Fibroblast of skin of scalp (primary cell): Measurements from ENCODE around the gene REG1B. TPM values are rescaled to one million over a fixed set of nuclear protein-coding genes. Genes with fewer than 3 reads are reported as not detected.

ENCODE experiments used
- DNase-seq: peaks from one replicate; pipeline ENCODE4 v3.0.0-alpha.2; 2013
- polyA plus RNA-seq, 2 experiments: library from polyadenylated mRNA; unstranded; fragments of 120-200 nt; gene quantifications; one replicate each; pipeline ENCODE4 v1.2.1, GENCODE V29; 2013; ENCODE audit not compliant: insufficient read length in 2 of 2

The REG1B gene
- not detected for polyA plus RNA-seq (2013, experiment 1 of 2; ENCODE audit: insufficient read length)
- polyA plus RNA-seq (2013, experiment 2 of 2; ENCODE audit: insufficient read length): not detected

GRCh38 chr2:79087785-79088364, at the start of gene REG1B:
REG1B (minus strand) TSS chr2:79087993; CDS start chr2:79087612, 381 bp downstream.
- no peak for DNase-seq

- DNase-seq: no peak
Observed at GRCh38 chr2:79131687-79132086, 43.9 kb upstream of the REG1B start.

- DNase-seq: no peak
Observed at GRCh38 chr2:79129804-79130203, 42.0 kb upstream of the REG1B start.

GRCh38 chr2:79129260-79129659, 41.5 kb upstream of the REG1B start:
- DNase-seq: no peak

- no peak for DNase-seq
Observed at GRCh38 chr2:79128406-79128805, 40.6 kb upstream of the REG1B start.

- no peak for DNase-seq
Observed at GRCh38 chr2:79125721-79125985, 37.9 kb upstream of the REG1B start.

- no peak for DNase-seq
Observed at GRCh38 chr2:79124907-79125720, 37.3 kb upstream of the REG1B start.

GRCh38 chr2:79122676-79123075, 34.9 kb upstream of the REG1B start:
- no peak for DNase-seq

GRCh38 chr2:79120194-79120713, 32.5 kb upstream of the REG1B start, which contains the start of gene REG1A:
REG1A (plus strand) TSS chr2:79120488; CDS start chr2:79120862, 374 bp downstream.
- DNase-seq: no peak

- no peak for DNase-seq
Observed at GRCh38 chr2:79116997-79117928, 29.5 kb upstream of the REG1B start.

GRCh38 chr2:79114797-79115494, 27.2 kb upstream of the REG1B start:
- DNase-seq: no peak

- no peak for DNase-seq
Observed at GRCh38 chr2:79112269-79112668, 24.5 kb upstream of the REG1B start.

- no peak for DNase-seq
Observed at GRCh38 chr2:79105259-79105658, 17.5 kb upstream of the REG1B start.

GRCh38 chr2:79103214-79103613, 15.4 kb upstream of the REG1B start:
- DNase-seq: no peak

GRCh38 chr2:79101024-79101423, 13.2 kb upstream of the REG1B start:
- DNase-seq: no peak

GRCh38 chr2:79100285-79100684, 12.5 kb upstream of the REG1B start:
- DNase-seq: no peak

GRCh38 chr2:79099140-79099686, 11.4 kb upstream of the REG1B start:
- DNase-seq: no peak

- DNase-seq: no peak
Observed at GRCh38 chr2:79097843-79098242, 10.1 kb upstream of the REG1B start.

- no peak for DNase-seq
Observed at GRCh38 chr2:79090693-79091092, 2.9 kb upstream of the REG1B start.

- no peak for DNase-seq
Observed at GRCh38 chr2:79086255-79086654, 1.5 kb downstream of the REG1B start.

- no peak for DNase-seq
Observed at GRCh38 chr2:79085382-79085781, 2.4 kb downstream of the REG1B start.
